HepG2 (cell line): ENCODE results near the gene BCL2L1. TPM values are rescaled to one million over a fixed set of nuclear protein-coding genes. Genes with fewer than 3 reads are reported as not detected.
A peak's percentile ranks its signal among the peaks of the same experiment; 100 is the strongest.

Experiments used
- AHR ChIP-seq: IDR thresholded peaks from 2 replicates; pipeline ENCODE4 v1.6.1; 2018; ENCODE audit warnings: missing genetic modification reagents, missing compliant biosample characterization
- ARNT ChIP-seq: fragments of 450-650 bp; IDR thresholded peaks from 2 replicates; pipeline ENCODE4 v1.6.1; 2017
- GABPA ChIP-seq, 2 experiments: IDR thresholded peaks; 2 replicates each; pipeline ENCODE4 v1.6.1; 2011 to 2016; ENCODE audit warnings: low read depth in 2 of 2, low read length in 1 of 2, missing biosample characterization in 1 of 2, missing genetic modification characterization in 1 of 2
- HMG20A ChIP-seq: IDR thresholded peaks from 2 replicates; pipeline ENCODE4 v1.6.1; 2016; ENCODE audit warnings: borderline replicate concordance
- KDM5B ChIP-seq: sonication (generic); formaldehyde crosslinking; IDR thresholded peaks from 2 replicates; pipeline ENCODE4 v1.4.0; 2020; ENCODE audit warnings: missing genetic modification reagents, mild to moderate bottlenecking, borderline replicate concordance
- KMT2A ChIP-seq: sonication (generic); formaldehyde crosslinking; IDR thresholded peaks from 2 replicates; pipeline ENCODE4 v1.4.0; 2020; ENCODE audit warnings: missing genetic modification reagents
- NCOA1 ChIP-seq: sonication (generic); formaldehyde crosslinking; IDR thresholded peaks from 2 replicates; pipeline ENCODE4 v1.9.0; 2021; ENCODE audit warnings: missing genetic modification reagents
- PATZ1 ChIP-seq: sonication (generic); formaldehyde crosslinking; IDR thresholded peaks from 2 replicates; pipeline ENCODE4 v1.4.0; 2020; ENCODE audit warnings: missing genetic modification reagents
- POLR2G ChIP-seq: fragments of 200-400 bp; formaldehyde crosslinking; IDR thresholded peaks from 2 replicates; pipeline ENCODE4 v1.6.1; 2018; ENCODE audit warnings: mild to moderate bottlenecking, low read depth, low read length, moderate library complexity
- PREB ChIP-seq: sonication (generic); formaldehyde crosslinking; IDR thresholded peaks from 2 replicates; pipeline ENCODE4 v1.4.0; 2020; ENCODE audit warnings: missing genetic modification reagents
- SP5 ChIP-seq: IDR thresholded peaks from 2 replicates; pipeline ENCODE4 v1.6.1; 2016; ENCODE audit warnings: low read depth, borderline replicate concordance
- TBX2 ChIP-seq: sonication (generic); formaldehyde crosslinking; IDR thresholded peaks from 2 replicates; pipeline ENCODE4 v1.5.0; 2020; ENCODE audit warnings: missing genetic modification reagents, mild to moderate bottlenecking, borderline replicate concordance
- ZNF343 ChIP-seq: sonication (generic); formaldehyde crosslinking; IDR thresholded peaks from 2 replicates; pipeline ENCODE4 v1.4.0; 2020; ENCODE audit warnings: mild to moderate bottlenecking, missing genetic modification reagents
- ZNF549 ChIP-seq: sonication (generic); formaldehyde crosslinking; IDR thresholded peaks from 2 replicates; pipeline ENCODE4 v1.5.0; 2020; ENCODE audit warnings: missing genetic modification reagents
- ZNF770 ChIP-seq: sonication (generic); formaldehyde crosslinking; IDR thresholded peaks from 2 replicates; pipeline ENCODE4 v1.5.0; 2020; ENCODE audit warnings: mild to moderate bottlenecking, missing genetic modification reagents
- ZSCAN30 ChIP-seq: sonication (generic); formaldehyde crosslinking; IDR thresholded peaks from 2 replicates; pipeline ENCODE4 v1.5.0; 2020; ENCODE audit warnings: mild to moderate bottlenecking, missing genetic modification reagents
- polyA plus RNA-seq, 8 experiments: library from polyadenylated mRNA; depleted of rRNA in 3 of 8; stranded (reverse) in 7 of 8; unstranded in 1 of 8; fragments of >200 nt; fragmentation: Illumina TruSeq in 4 of 8; extraction: Trizol in 4 of 8; gene quantifications; 2 replicates each; pipeline versions ENCODE4 v1.2.1 to v1.2.3, GENCODE V29; 2011 to 2016; ENCODE audit warnings: low read depth in 4 of 8, missing spikeins in 1 of 8, mixed read lengths in 1 of 8; ENCODE audit not compliant: insufficient read depth in 1 of 8
- total RNA-seq, 5 experiments: library from RNA; depleted of rRNA; stranded (reverse); fragments of >200 nt; fragmentation: Illumina TruSeq; extraction: Trizol; gene quantifications; 2 replicates each; pipeline ENCODE4 v1.2.3, GENCODE V29; 2016; ENCODE audit warnings: low read depth in 1 of 5
- TF ChIP-seq, protein P1 (sequence below): sonication (generic); formaldehyde crosslinking; IDR thresholded peaks from 2 replicates; pipeline ENCODE4 v1.9.0; 2021; ENCODE audit warnings: mild to moderate bottlenecking, missing genetic modification reagents
- TF ChIP-seq, protein P2 (sequence below): sonication (generic); formaldehyde crosslinking; conservative IDR thresholded peaks from 2 replicates; pipeline ENCODE4 v1.4.0; 2020; ENCODE audit warnings: missing genetic modification reagents

BCL2L1 gene
- total and polyA plus RNA-seq, 2 of the 13 experiments (the other 11 are each of a cell fraction or from before 2014, with no cell fraction given), result 164 to 258 TPM

- TF ChIP-seq PREB (CRISPR knock-in tag) (no peak), GABPA (IDR thresholded peaks at IDR 0.05; ENCODE audit: low read depth, low read length) (0 out of 2 replicates have a peak, but pooled peaks have one; percentile 6), GABPA (CRISPR knock-in tag; IDR thresholded peaks at IDR 0.05; ENCODE audit: low read depth) (no peak), POLR2G (no peak), ARNT (no peak), ZSCAN30 (CRISPR knock-in tag) (no peak), KMT2A (CRISPR knock-in tag) (no peak), PATZ1 (CRISPR knock-in tag) (no peak), TBX2 (CRISPR knock-in tag) (no peak), ZNF549 (no peak), AHR (CRISPR knock-in tag) (no peak), SP5 (no peak), ZNF343 (no peak), ZNF770 (CRISPR knock-in tag) (no peak), NCOA1 (CRISPR knock-in tag) (no peak), HMG20A (CRISPR knock-in tag) (no peak), KDM5B (peak; percentile 50; the same call in 1 of the 2 replicates)
- TF ChIP-seq, protein P1, sequence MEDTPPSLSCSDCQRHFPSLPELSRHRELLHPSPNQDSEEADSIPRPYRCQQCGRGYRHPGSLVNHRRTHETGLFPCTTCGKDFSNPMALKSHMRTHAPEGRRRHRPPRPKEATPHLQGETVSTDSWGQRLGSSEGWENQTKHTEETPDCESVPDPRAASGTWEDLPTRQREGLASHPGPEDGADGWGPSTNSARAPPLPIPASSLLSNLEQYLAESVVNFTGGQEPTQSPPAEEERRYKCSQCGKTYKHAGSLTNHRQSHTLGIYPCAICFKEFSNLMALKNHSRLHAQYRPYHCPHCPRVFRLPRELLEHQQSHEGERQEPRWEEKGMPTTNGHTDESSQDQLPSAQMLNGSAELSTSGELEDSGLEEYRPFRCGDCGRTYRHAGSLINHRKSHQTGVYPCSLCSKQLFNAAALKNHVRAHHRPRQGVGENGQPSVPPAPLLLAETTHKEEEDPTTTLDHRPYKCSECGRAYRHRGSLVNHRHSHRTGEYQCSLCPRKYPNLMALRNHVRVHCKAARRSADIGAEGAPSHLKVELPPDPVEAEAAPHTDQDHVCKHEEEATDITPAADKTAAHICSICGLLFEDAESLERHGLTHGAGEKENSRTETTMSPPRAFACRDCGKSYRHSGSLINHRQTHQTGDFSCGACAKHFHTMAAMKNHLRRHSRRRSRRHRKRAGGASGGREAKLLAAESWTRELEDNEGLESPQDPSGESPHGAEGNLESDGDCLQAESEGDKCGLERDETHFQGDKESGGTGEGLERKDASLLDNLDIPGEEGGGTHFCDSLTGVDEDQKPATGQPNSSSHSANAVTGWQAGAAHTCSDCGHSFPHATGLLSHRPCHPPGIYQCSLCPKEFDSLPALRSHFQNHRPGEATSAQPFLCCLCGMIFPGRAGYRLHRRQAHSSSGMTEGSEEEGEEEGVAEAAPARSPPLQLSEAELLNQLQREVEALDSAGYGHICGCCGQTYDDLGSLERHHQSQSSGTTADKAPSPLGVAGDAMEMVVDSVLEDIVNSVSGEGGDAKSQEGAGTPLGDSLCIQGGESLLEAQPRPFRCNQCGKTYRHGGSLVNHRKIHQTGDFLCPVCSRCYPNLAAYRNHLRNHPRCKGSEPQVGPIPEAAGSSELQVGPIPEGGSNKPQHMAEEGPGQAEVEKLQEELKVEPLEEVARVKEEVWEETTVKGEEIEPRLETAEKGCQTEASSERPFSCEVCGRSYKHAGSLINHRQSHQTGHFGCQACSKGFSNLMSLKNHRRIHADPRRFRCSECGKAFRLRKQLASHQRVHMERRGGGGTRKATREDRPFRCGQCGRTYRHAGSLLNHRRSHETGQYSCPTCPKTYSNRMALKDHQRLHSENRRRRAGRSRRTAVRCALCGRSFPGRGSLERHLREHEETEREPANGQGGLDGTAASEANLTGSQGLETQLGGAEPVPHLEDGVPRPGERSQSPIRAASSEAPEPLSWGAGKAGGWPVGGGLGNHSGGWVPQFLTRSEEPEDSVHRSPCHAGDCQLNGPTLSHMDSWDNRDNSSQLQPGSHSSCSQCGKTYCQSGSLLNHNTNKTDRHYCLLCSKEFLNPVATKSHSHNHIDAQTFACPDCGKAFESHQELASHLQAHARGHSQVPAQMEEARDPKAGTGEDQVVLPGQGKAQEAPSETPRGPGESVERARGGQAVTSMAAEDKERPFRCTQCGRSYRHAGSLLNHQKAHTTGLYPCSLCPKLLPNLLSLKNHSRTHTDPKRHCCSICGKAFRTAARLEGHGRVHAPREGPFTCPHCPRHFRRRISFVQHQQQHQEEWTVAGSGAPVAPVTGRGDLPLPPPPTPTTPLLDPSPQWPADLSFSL (CRISPR knock-in tag), result no peak
- TF ChIP-seq, protein P2, sequence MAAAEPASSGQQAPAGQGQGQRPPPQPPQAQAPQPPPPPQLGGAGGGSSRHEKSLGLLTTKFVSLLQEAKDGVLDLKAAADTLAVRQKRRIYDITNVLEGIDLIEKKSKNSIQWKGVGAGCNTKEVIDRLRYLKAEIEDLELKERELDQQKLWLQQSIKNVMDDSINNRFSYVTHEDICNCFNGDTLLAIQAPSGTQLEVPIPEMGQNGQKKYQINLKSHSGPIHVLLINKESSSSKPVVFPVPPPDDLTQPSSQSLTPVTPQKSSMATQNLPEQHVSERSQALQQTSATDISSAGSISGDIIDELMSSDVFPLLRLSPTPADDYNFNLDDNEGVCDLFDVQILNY (CRISPR knock-in tag), result no peak
Measured at GRCh38 chr20:31638816-31639215, 83.9 kb downstream of the BCL2L1 start (continued).
